ENCODE results near the gene MYOM1. TPM values are rescaled to one million over a fixed set of nuclear protein-coding genes. Genes with fewer than 3 reads are reported as not detected.
"Not testable (repeated sequence)": the region's sequence is repeated elsewhere in the genome, so short reads cannot be mapped to it uniquely, and the experiment has no call there.

The MYOM1 gene
- total RNA-seq, 2 experiments from 2014 or later: 0.74 to 1.5 TPM

DNA sequence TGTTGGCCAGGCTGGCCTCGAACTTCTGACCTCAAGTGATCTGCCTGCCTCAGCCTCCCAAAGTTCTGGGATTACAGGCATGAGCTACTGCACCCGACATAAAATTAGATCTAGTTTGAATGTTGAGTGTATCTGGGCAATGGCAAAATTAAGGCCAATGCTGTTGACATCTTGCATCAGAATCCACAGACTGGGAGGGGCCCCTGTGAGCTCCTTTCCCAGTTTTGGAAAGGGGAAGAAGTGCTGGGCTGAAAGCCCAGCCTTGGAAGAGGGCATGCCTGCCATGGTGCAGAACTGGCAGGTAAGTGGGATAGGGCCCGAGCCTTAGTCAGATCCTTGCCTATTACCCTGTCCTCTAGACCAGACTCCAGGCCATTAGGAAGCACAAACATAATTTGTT, 4.5 kb upstream of the MYOM1 start:
- Mint-ChIP-seq H3K36me3 (ENCODE audit: low read depth) (no peaks in the 10 kb centered on the region), H3K4me3 (no peak overlapping the region), H3K9me3 (no peaks in the 10 kb centered on the region), H3K4me1 (ENCODE audit: low read depth) (peaks cover 5% of the 10 kb centered on the region), H3K27ac (no peak overlapping the region), H3K27me3 (no peaks in the 10 kb centered on the region)
- TF ChIP-seq, protein P1, sequence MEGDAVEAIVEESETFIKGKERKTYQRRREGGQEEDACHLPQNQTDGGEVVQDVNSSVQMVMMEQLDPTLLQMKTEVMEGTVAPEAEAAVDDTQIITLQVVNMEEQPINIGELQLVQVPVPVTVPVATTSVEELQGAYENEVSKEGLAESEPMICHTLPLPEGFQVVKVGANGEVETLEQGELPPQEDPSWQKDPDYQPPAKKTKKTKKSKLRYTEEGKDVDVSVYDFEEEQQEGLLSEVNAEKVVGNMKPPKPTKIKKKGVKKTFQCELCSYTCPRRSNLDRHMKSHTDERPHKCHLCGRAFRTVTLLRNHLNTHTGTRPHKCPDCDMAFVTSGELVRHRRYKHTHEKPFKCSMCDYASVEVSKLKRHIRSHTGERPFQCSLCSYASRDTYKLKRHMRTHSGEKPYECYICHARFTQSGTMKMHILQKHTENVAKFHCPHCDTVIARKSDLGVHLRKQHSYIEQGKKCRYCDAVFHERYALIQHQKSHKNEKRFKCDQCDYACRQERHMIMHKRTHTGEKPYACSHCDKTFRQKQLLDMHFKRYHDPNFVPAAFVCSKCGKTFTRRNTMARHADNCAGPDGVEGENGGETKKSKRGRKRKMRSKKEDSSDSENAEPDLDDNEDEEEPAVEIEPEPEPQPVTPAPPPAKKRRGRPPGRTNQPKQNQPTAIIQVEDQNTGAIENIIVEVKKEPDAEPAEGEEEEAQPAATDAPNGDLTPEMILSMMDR (IDR thresholded peaks at IDR 0.05): no peak
- intact Hi-C loops (cut with DNase I, micrococcal nuclease): loop anchor here in 1 of 2 experiments (5.0 kb wide), 1 partner anchor 62 kb away; no protein-coding TSS in a partner anchor
- ChIA-PET POLR2A (no interaction called here), CTCF (no interaction called here)
- no peaks in the 10 kb centered on the region for H3K4me1 ChIP-seq (ENCODE audit: insufficient read depth, low read length)
- H3K4me3 ChIP-seq (ENCODE audit: low read length): no peak overlapping the region
- H3K27me3 ChIP-seq (ENCODE audit: control insufficient read depth in 1 of 2, insufficient read depth in 2 of 2, low read length in 2 of 2): no peaks in the 10 kb centered on the region
- no peak overlapping the region for H3K27ac ChIP-seq (ENCODE audit: low read depth in 1 of 2, low read length in 2 of 2)
- no peaks in the 10 kb centered on the region for H3K9me3 ChIP-seq (ENCODE audit: control insufficient read depth in 1 of 2, insufficient read depth in 1 of 2, low read length in 2 of 2)
- ATAC-seq (ENCODE audit: poor library complexity) (no peak), DNase-seq (no peak)
- no peaks in the 10 kb centered on the region for H3K36me3 ChIP-seq (ENCODE audit: insufficient read depth, low read length)

DNA sequence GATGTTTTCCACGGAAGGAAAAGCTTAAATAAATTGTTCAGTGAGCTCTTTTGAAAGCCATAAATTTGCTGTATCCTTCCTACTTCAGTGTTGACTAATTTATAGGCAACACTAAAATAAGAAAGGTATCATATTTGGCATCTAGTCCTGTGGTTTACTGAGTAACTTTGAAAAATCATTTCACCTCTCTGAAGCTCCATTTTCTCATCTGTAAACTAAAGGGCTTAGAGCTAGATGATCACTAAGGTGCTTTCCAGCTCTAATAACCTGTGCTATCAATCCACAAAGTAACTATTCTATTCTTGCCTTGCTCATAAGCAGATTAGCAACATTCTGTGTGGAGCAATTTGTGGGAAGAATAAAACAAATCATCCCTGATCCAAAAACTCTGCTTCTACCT, 3.6 kb upstream of the MYOM1 start:
- intact Hi-C loops (cut with DNase I, micrococcal nuclease): loop anchor here in 1 of 2 experiments (5.0 kb wide), 1 partner anchor 61 kb away; no protein-coding TSS in a partner anchor
- H3K27ac Mint-ChIP-seq: no peak overlapping the region

DNA sequence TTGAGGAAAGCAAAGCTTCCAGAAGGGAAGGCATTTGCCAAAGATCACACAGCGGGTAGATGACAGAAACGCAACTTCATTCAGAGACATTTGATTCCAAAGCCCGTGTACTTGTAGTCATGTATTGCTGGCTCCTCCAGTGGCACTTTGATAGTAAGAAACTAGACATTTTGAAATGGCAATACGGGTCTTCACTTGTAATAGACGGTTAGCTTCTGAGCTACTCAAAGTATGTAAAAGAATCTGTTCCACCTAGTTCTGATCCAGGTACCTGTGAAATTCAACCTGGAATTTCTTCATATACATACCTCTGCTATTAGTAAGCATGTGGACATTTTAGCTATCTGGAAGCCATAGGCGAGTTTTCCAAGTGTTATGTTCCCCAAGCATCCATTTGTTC, 1.7 kb upstream of the MYOM1 start:
- intact Hi-C loops (cut with DNase I, micrococcal nuclease): loop anchor here in 1 of 2 experiments (5.0 kb wide), 1 partner anchor 59 kb away; no protein-coding TSS in a partner anchor
- Histone ChIP-seq H3K4me3 (ENCODE audit: low read length) (no peak overlapping the region), H3K36me3 (ENCODE audit: insufficient read depth, low read length) (no peaks in the 10 kb centered on the region), H3K27me3 (ENCODE audit: control insufficient read depth in 1 of 2, insufficient read depth in 2 of 2, low read length in 2 of 2) (no peaks in the 10 kb centered on the region), H3K4me1 (ENCODE audit: insufficient read depth, low read length) (no peaks in the 10 kb centered on the region), H3K27ac (ENCODE audit: low read depth in 1 of 2, low read length in 2 of 2) (no peak overlapping the region), H3K9me3 (ENCODE audit: control insufficient read depth in 1 of 2, insufficient read depth in 1 of 2, low read length in 2 of 2) (no peaks in the 10 kb centered on the region)
- no peaks in the 10 kb centered on the region for H3K9me3 Mint-ChIP-seq
- TF ChIP-seq, protein P1 (IDR thresholded peaks at IDR 0.05): no peak
- no peaks in the 10 kb centered on the region for H3K27me3 Mint-ChIP-seq
- H3K27ac Mint-ChIP-seq: no peak overlapping the region
- DNase-seq (no peak), ATAC-seq (ENCODE audit: poor library complexity) (no peak)
- H3K4me1 Mint-ChIP-seq (ENCODE audit: low read depth): peaks cover 5% of the 10 kb centered on the region
- H3K36me3 Mint-ChIP-seq (ENCODE audit: low read depth): no peaks in the 10 kb centered on the region
- CTCF ChIA-PET: no interaction called here
- H3K4me3 Mint-ChIP-seq: no peak overlapping the region
- POLR2A ChIA-PET: interaction anchor here (1.1 kb wide), 1 partner anchor 27 kb away, joined by 4 read pairs; no protein-coding TSS in a partner anchor

More for the DNA sequence above, 3.6 kb upstream of the MYOM1 start:
- DNase-seq (no peak), ATAC-seq (ENCODE audit: poor library complexity) (no peak)
- Mint-ChIP-seq H3K36me3 (ENCODE audit: low read depth) (no peaks in the 10 kb centered on the region), H3K27me3 (no peaks in the 10 kb centered on the region), H3K9me3 (no peaks in the 10 kb centered on the region), H3K4me3 (no peak overlapping the region), H3K4me1 (ENCODE audit: low read depth) (peaks cover 5% of the 10 kb centered on the region)
- Histone ChIP-seq H3K27ac (ENCODE audit: low read depth in 1 of 2, low read length in 2 of 2) (no peak overlapping the region), H3K4me1 (ENCODE audit: insufficient read depth, low read length) (no peaks in the 10 kb centered on the region), H3K36me3 (ENCODE audit: insufficient read depth, low read length) (no peaks in the 10 kb centered on the region), H3K9me3 (ENCODE audit: control insufficient read depth in 1 of 2, insufficient read depth in 1 of 2, low read length in 2 of 2) (no peaks in the 10 kb centered on the region), H3K27me3 (ENCODE audit: control insufficient read depth in 1 of 2, insufficient read depth in 2 of 2, low read length in 2 of 2) (no peaks in the 10 kb centered on the region), H3K4me3 (ENCODE audit: low read length) (no peak overlapping the region)
- CTCF ChIA-PET: interaction anchor here (0.8 kb wide), 1 partner anchor 21 kb away, joined by 3 read pairs; no protein-coding TSS in a partner anchor
- POLR2A ChIA-PET: interaction anchor here (1.0 kb wide), 1 partner anchor 24 kb away, joined by 7 read pairs; the partner anchor contains the start of gene MYL12A
- TF ChIP-seq, protein P1 (IDR thresholded peaks at IDR 0.05): no peak

DNA sequence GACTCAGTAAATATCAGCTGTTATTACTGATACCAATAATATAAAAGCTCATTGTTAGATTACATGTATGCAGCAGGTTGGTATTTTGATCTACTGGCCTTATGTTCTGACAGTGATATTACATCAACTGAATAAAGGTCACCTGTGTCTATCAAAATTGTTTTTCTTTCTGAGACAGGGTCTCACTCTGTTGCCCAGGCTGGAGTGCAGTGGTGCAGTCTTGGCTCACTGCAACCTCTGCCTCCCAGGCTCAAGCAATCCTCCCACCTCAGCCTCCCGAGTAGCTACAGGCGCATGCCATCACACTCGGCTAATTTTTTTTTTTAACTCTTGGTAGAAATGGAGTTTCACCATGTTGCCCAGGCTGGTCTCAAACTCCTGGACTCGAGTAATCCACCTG, 1.1 kb upstream of the MYOM1 start:
- H3K27ac ChIP-seq (ENCODE audit: low read depth in 1 of 2, low read length in 2 of 2); ATAC-seq (ENCODE audit: poor library complexity); H3K27ac Mint-ChIP-seq; H3K4me1 Mint-ChIP-seq (ENCODE audit: low read depth); DNase-seq; H3K27me3 ChIP-seq (ENCODE audit: control insufficient read depth in 1 of 2, insufficient read depth in 2 of 2, low read length in 2 of 2); H3K9me3 Mint-ChIP-seq; H3K4me3 Mint-ChIP-seq; H3K27me3 Mint-ChIP-seq; H3K9me3 ChIP-seq (ENCODE audit: control insufficient read depth in 1 of 2, insufficient read depth in 1 of 2, low read length in 2 of 2); H3K36me3 ChIP-seq (ENCODE audit: insufficient read depth, low read length); H3K4me1 ChIP-seq (ENCODE audit: insufficient read depth, low read length); CTCF ChIA-PET; H3K4me3 ChIP-seq (ENCODE audit: low read length); H3K36me3 Mint-ChIP-seq (ENCODE audit: low read depth): not testable (repeated sequence)
- intact Hi-C loops (cut with DNase I, micrococcal nuclease): loop anchor here in 1 of 2 experiments (5.0 kb wide), 1 partner anchor 59 kb away; no protein-coding TSS in a partner anchor
- POLR2A ChIA-PET: interaction anchor here (0.7 to 1.1 kb wide), 2 partner anchors 27 to 142 kb away, joined by 3 to 4 read pairs; no protein-coding TSS in a partner anchor

All from CD4-positive, alpha-beta T cell (primary cell).